Prostate gland (tissue), 2 donors: ENCODE data around the gene FAM135A. TPM values are rescaled to one million over a fixed set of nuclear protein-coding genes. Genes with fewer than 3 reads are reported as not detected.

Source experiments
- DNase-seq: peaks from one replicate; pipeline ENCODE4 v3.0.0-alpha.2; 2019; ENCODE audit warnings: low spot score
- H3K27ac ChIP-seq, 2 donors: fragments of 200-600 bp; sonication (generic); 2 replicates each; pipeline ENCODE4 v1.5.1; 2017 to 2019
- H3K27me3 ChIP-seq: fragments of 200-600 bp; sonication (generic); replicated peaks from 2 replicates; pipeline ENCODE4 v1.5.1; 2019; ENCODE audit not compliant: insufficient read depth
- H3K36me3 ChIP-seq, 2 donors: fragments of 200-600 bp; sonication (generic); 1 replicate in 1 of 2; 2 replicates in 1 of 2; pipeline versions ENCODE4 v1.5.1 to v1.8.1; 2017 to 2019
- H3K4me1 ChIP-seq: fragments of 200-600 bp; sonication (generic); replicated peaks from 2 replicates; pipeline ENCODE4 v1.5.1; 2019
- H3K4me3 ChIP-seq, 2 donors: fragments of 200-600 bp; sonication (generic); 2 replicates each; pipeline ENCODE4 v1.5.1; 2017 to 2019
- H3K9me3 ChIP-seq: fragments of 200-600 bp; sonication (generic); 2 replicates; pipeline ENCODE4 v1.5.1; 2017
- POLR2A ChIP-seq: fragments of 450-650 bp; IDR thresholded peaks from one replicate; pipeline ENCODE4 v1.6.1; 2016; ENCODE audit warnings: antibody characterized with exemption, mild to moderate bottlenecking
- POLR2AphosphoS5 ChIP-seq: sonication (generic); formaldehyde crosslinking; IDR thresholded peaks from one replicate; pipeline ENCODE4 v1.6.1; 2017; ENCODE audit warnings: antibody characterized with exemption
- WGBS: methylation state at CpG from one replicate; pipeline ENCODE4 v1.1.5; 2018; 5-methylcytosine and 5-hydroxymethylcytosine counted together
- intact Hi-C: fragments of 100-400 bp; cut with DNase I; formaldehyde crosslinking; loops from one replicate; pipeline ENCODE4 v1.14.2; 2022
- total RNA-seq, 2 donors: library from RNA; depleted of rRNA; stranded (reverse); fragments of >200 nt; gene quantifications; one replicate each; pipeline ENCODE4 v1.1.0, GENCODE V29; 2016
- TF ChIP-seq, protein P1 (sequence below), 4 experiments: fragments of 200-600 bp in 2 of 4; fragments of 450-650 bp in 2 of 4; sonication (generic) in 2 of 4; IDR thresholded peaks; 1 replicate in 3 of 4; 2 replicates in 1 of 4; pipeline ENCODE4 v1.5.1; 2016 to 2019; ENCODE audit warnings: antibody characterized with exemption in 4 of 4, mild to moderate bottlenecking in 2 of 4, moderate library complexity in 2 of 4

The FAM135A gene
- total RNA-seq, result 100 to 1,000 TPM in 1 of 2 donors, 10 to 100 TPM in 1; 66.3 to 117 TPM

DNA sequence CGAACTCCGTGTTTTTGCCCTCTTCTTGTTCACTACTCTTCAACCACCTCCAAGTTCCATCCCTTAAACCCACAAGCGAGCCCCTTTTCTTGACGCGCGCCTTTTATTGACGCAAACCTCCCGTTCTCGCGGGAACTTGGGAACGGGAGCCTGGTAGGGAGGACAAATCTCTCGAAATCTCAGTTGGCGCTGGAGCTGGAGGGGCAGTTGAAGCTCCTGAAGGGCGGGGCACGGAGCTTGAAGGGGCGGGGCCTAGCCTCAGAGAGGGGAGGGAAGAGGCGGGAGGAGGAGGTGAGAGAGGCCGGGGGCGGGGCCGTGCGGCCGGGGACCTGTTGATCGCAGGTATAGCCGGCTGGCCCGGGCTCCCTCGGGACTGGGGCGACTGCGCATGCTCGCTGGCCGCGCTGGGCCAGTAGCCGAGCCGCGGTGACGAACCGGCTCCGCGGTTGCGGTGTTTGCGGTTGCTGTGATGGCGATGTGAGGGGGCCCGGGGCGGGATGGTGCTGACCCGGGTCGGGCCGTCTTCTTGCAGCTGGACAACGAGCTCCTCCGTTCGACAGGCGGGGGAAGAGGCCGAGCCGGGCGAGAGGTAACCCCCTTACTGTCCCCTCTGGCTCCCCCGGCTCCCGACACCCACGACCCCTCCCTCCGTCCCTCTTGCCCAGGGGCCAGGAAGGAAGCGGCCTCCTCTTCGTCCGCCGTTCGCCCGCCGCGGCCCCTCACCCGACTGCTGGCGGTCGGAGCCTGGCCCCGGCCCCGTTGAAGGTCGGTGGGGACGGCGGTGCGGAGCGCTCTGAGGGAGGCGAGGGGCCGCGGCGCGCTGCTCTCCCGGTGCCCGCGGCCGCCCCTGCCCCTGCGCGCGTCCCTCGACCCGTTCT, at the start of gene FAM135A:
FAM135A (plus strand) TSS at position 395 of the 878 bp plus-strand sequence. CDS start 14,835 bp downstream, outside the sequence.
- Histone ChIP-seq H3K27ac (peak within 1 kb of the TSS; percentile 90 to 93), H3K9me3 (no peaks in the 10 kb centered on the region), H3K27me3 (no peaks in the 10 kb centered on the region), H3K4me1 (no peaks in the 10 kb centered on the region), H3K4me3 (peak within 1 kb of the TSS; percentile 92 to 97), H3K36me3 (no peaks in the 10 kb centered on the region)
- WGBS, result under 1% methylated on average over 58 of the region's 89 CpGs
- intact Hi-C loops, result loop anchor here (10.0 kb wide), 2 partner anchors 151 to 251 kb away; partner anchors contain the start of genes SDHAF4 and SMAP1
- DNase-seq, result peak; percentile 99
- peak; percentile 93 for TF ChIP-seq POLR2AphosphoS5
- TF ChIP-seq POLR2A, result peak; percentile 92
- TF ChIP-seq, protein P1, sequence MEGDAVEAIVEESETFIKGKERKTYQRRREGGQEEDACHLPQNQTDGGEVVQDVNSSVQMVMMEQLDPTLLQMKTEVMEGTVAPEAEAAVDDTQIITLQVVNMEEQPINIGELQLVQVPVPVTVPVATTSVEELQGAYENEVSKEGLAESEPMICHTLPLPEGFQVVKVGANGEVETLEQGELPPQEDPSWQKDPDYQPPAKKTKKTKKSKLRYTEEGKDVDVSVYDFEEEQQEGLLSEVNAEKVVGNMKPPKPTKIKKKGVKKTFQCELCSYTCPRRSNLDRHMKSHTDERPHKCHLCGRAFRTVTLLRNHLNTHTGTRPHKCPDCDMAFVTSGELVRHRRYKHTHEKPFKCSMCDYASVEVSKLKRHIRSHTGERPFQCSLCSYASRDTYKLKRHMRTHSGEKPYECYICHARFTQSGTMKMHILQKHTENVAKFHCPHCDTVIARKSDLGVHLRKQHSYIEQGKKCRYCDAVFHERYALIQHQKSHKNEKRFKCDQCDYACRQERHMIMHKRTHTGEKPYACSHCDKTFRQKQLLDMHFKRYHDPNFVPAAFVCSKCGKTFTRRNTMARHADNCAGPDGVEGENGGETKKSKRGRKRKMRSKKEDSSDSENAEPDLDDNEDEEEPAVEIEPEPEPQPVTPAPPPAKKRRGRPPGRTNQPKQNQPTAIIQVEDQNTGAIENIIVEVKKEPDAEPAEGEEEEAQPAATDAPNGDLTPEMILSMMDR (IDR thresholded peaks at IDR 0.05), result peak in 2 of 4 experiments; percentile 7 to 17

DNA sequence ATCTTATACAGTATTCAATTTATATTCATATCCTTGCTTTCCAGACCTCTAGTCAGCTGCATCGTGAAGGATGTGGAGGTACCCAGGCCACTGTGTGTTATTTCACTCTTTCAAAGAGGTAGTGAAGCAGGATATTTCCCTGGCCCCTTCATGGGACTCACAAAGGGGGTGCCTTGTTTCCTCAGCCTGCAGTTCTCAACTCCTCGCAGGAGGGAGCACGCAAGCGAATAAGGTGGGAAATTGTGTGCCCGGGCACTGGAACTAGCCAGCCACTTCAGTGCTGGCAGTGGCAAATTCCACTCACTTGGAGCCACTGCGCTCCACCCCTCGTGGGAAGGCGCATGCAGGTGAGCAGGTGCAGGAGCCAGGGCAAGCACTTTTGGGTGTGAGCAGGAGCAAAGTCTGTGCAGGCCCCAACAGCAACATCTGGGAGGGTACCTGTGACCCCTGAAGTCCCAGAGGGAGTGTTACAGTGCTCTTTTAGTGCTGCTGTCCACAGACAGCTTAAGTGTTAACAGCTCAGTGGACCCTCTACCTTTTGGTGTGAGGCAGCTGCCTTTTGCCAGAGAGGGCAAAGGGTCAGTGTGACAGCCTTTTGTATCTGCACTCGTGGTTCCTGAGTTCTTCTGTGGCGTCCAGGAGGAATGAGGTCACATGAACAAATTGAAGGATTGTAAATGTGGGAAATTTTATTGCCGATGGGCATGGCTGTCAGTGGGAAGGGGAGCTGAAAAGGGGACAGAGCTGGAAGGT, 49.4 kb upstream of the FAM135A start:
- Histone ChIP-seq H3K27me3 (no peaks in the 10 kb centered on the region), H3K4me3 (no peak overlapping the region), H3K36me3 (no peaks in the 10 kb centered on the region), H3K9me3 (no peaks in the 10 kb centered on the region), H3K4me1 (no peaks in the 10 kb centered on the region), H3K27ac (no peak overlapping the region)
- 76% methylated on average over 11 of the region's 11 CpGs for WGBS
- TF ChIP-seq, protein P1 (IDR thresholded peaks at IDR 0.05), result no peak
- no peak for TF ChIP-seq POLR2A
- TF ChIP-seq POLR2AphosphoS5, result no peak
- intact Hi-C loops, result no loop called here
- no peak for DNase-seq

DNA sequence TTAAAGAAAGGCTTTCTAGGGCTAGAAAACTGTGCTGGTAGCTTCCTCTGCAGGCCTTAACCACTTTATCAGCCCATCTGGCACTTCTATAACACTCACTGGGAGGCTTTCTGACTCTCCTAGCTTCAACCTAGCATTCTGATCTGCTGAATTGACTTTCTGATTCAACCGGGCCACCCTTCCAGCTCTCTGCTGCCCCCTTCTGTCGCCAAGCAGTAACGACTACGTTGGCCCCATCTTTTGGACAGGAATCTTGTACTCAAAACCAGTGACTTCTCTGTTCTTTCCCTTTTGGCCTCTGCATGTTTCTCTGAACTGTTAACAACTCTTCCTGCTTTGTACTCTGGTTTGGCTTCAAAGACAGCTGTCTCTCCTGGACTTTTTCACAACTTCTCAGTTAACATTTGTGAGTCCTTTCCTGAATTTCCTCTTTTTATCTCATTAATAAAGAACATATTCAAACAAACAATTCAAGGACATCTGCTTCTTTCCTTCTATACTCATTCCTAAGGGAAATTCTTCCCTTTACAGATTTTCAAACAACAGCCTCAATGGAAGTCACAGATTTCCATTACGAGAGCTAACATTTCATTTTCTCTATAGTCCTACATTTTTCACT, 43.9 kb upstream of the FAM135A start:
- no peaks in the 10 kb centered on the region for H3K36me3 ChIP-seq
- WGBS, result 15% methylated on average over 5 of the region's 5 CpGs
- H3K4me3 ChIP-seq, result no peak overlapping the region
- no peaks in the 10 kb centered on the region for H3K4me1 ChIP-seq
- no peak overlapping the region for H3K27ac ChIP-seq
- TF ChIP-seq POLR2AphosphoS5, result peak; percentile 27
- TF ChIP-seq POLR2A, result no peak
- TF ChIP-seq, protein P1 (IDR thresholded peaks at IDR 0.05), result peak; percentile 61 to 80 (median 78)
- no peaks in the 10 kb centered on the region for H3K27me3 ChIP-seq
- intact Hi-C loops, result loop anchor here (5.0 kb wide), 1 partner anchor 62 kb away; no protein-coding TSS in a partner anchor
- DNase-seq, result peak; percentile 54
- H3K9me3 ChIP-seq, result no peaks in the 10 kb centered on the region

DNA sequence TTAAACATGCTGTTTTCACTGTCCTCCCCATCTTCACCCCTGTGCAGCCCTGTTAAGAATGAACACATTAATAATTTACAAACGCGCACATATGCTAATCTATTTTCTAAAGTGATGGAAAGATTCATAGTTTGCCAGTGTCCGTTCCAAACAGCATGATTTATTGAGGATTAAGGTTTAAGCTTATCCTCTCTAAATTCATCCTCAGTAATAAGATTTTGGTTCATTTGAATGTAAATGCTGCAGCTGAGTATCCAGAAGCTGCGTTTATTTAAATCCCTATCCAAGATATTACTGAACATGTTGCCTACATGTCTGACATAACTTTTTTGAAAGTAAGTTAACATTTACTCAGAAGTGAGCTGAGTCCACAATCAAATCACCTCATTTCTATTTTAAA, 42.8 kb upstream of the FAM135A start:
- H3K9me3 ChIP-seq, result no peaks in the 10 kb centered on the region
- intact Hi-C loops, result loop anchor here (5.0 kb wide), 2 partner anchors 148 to 317 kb away; no protein-coding TSS in a partner anchor
- no peak for DNase-seq

More for the DNA sequence above, 42.8 kb upstream of the FAM135A start:
- H3K27ac ChIP-seq, result no peak overlapping the region
- no peaks in the 10 kb centered on the region for H3K27me3 ChIP-seq
- H3K4me3 ChIP-seq, result no peak overlapping the region
- no peaks in the 10 kb centered on the region for H3K36me3 ChIP-seq
- 64% methylated on average over 4 of the region's 4 CpGs for WGBS
- no peak for TF ChIP-seq POLR2AphosphoS5
- TF ChIP-seq POLR2A, result no peak
- TF ChIP-seq, protein P1 (IDR thresholded peaks at IDR 0.05), result no peak
- H3K4me1 ChIP-seq, result no peaks in the 10 kb centered on the region
